ENCODE measurements around the gene ASF1B.
A peak's percentile ranks its signal among the peaks of the same experiment; 100 is the strongest.
"Not testable (repeated sequence)": the region's sequence is repeated elsewhere in the genome, so short reads cannot be mapped to it uniquely, and the experiment has no call there.

The ASF1B gene

DNA sequence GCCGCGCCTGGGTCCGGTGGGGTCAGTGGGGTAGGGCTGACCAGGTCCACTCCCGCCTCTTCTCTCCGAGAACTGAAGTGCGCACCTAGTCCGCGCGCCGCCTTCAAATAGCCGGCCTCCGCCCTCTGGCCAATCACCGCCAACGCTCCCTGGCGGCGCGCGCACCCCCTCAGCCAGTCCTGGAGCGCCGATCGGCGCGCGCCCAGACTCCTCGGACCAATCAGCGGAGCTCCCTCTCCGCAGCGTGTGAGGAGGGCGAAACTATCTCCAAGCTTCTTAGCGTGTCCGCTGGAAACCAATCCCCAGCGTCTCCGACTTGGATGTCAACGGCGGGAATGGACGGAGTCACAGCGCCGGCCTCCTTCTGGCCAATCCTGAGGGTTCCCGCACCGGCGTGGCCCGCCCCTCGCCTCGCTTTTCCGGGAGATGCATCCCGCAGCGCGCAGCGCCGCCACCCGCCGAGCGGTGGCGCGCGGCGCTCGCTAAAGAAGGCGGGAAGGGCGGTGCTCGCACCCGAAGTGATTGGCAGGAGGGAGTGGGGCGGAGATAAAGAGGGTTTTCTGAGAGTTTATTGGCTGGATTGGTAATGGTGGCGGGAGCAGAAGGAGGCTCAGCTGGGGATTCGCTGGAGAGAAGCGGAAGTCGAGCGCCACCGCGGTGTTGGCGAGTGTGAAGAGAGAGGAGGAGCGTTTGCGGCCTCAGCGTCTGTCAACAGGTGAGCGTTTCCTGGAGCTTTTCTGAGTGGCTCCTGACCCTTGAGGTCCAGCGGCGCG is at the start of gene ASF1B:
Gene ASF1B, minus strand, starts transcription at position 81 of the 773 bp plus-strand sequence. CDS start 133 bp downstream, outside the sequence.
- peak; percentile 100 for DNase-seq

- DNase-seq, result not testable (repeated sequence)
Measured at GRCh38 chr19:14185691-14186090, 49.3 kb upstream of the ASF1B start.

DNA sequence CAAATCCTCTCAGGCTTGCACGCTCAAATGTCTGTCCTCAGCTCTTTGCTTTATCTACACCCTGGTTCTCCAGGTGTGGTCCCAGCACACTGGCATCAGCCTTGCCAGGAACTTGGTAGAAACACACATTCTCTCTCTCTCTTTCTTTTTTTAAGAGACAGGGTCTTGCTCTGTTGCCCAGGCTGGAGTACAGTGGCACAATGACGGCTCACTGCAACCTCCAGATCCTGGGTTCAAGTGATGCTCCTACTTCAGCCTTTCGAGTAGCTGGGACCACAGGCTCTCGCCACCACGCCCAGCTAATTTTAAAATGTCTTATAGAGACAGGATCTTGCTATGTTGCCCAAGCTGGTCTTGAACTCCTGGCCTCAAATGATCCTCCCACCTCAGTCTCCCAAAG is 48.8 kb upstream of the ASF1B start:
- DNase-seq, result no peak

GRCh38 chr19:14183741-14184350 is 47.5 kb upstream of the ASF1B start:
- DNase-seq, result no peak

GRCh38 chr19:14182476-14182875 is 46.1 kb upstream of the ASF1B start:
- no peak for DNase-seq

GRCh38 chr19:14181906-14182305 is 45.5 kb upstream of the ASF1B start:
- no peak for DNase-seq

DNA sequence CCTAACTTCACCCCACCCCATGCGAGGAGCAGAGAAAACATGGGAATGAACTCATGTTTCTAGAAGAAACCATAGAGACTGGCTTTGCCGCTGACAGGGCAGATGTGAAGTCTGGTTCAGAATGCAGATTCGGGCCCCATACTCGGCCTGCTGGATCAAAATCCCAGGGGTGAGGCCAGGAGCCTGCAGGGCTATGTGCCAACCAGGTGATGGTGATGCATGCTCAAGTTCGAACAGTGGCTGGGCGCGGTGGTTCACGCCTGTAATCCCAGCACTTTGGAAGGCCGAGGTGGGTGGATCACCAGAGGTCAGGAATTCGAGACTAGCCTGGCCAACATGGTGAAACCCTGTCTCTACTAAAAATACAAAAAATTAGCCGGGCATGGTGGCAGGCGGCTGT is 44.8 kb upstream of the ASF1B start:
- DNase-seq, result not testable (repeated sequence)

DNA sequence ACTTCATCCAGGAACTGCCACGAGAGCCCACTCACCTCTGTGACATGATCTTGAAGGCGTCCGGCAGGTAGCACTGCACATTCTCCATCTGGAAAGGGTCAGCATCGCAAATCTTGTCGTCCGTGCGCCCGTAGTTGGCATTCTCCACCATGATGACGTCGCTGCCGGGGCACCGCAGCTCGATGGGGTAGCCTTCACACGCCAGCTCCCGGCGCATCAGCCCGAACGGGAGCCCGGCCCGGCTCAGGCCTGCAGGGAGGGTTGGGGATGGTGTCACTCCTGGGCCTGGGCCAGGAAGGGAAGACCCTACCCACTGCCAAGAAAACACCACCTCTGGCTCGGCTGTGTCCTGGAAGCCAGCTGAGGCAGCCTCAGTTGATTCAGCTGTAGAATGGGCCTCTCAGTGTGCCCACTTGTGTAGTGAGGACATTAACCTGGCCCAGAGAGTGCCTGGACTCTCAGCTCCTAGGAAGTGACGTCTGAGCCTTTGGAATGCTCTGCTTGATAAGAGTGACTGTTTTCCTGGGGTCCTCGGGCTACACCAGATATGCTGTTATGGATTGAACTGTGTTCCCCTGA is 41.2 kb upstream of the ASF1B start:
- DNase-seq, result no peak

GRCh38 chr19:14175351-14175792 is 39.0 kb upstream of the ASF1B start:
- no peak for DNase-seq

GRCh38 chr19:14174883-14175282 is 38.5 kb upstream of the ASF1B start:
- no peak for DNase-seq

GRCh38 chr19:14168993-14169392 is 32.6 kb upstream of the ASF1B start:
- no peak for DNase-seq

GRCh38 chr19:14168259-14168972 is 32.0 kb upstream of the ASF1B start:
- DNase-seq, result no peak

GRCh38 chr19:14167576-14168138 is 31.3 kb upstream of the ASF1B start:
- DNase-seq, result no peak

GRCh38 chr19:14166999-14167575 is 30.7 kb upstream of the ASF1B start:
- no peak for DNase-seq

DNA sequence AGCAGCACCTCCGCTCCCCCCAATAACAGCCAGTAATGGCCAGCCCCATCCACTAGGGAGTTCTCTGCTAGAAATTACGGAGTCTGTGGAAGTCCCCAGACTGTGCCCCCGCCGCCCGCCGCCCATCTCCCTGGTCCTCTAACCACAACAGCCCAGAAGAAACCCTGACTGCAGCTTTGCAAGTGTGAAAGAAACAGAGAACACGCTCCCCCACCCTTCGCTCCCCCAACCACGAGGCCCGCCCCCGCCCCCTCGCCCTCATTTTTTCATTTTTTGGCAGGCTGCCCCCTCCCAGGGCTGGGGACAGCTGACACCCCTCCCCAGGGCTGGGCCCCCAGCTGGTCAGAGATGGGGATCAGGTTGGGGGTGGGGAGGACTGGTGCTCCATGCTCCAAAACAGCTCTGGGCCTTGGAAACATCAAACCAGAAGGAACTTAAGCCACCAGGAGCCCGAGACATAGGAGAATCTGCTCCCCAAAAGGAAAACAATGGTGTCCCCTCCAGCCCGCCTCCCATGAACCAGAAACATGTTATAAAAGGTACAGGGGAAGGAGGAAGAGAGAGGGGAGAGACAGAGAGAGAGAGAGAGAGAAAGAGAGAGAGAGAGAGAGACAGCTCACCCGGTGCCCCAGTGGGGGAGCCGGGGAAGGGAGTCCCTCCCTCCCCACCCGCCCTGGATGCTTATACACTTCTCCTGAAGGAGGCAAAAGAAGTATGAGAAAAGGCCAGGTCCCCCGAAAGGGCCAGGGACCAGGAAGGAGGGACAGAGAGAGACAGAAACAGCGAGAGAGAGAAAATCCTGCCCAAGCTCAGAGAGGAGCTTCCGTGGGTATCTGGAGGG is 29.8 kb upstream of the ASF1B start:
- DNase-seq, result no peak

DNA sequence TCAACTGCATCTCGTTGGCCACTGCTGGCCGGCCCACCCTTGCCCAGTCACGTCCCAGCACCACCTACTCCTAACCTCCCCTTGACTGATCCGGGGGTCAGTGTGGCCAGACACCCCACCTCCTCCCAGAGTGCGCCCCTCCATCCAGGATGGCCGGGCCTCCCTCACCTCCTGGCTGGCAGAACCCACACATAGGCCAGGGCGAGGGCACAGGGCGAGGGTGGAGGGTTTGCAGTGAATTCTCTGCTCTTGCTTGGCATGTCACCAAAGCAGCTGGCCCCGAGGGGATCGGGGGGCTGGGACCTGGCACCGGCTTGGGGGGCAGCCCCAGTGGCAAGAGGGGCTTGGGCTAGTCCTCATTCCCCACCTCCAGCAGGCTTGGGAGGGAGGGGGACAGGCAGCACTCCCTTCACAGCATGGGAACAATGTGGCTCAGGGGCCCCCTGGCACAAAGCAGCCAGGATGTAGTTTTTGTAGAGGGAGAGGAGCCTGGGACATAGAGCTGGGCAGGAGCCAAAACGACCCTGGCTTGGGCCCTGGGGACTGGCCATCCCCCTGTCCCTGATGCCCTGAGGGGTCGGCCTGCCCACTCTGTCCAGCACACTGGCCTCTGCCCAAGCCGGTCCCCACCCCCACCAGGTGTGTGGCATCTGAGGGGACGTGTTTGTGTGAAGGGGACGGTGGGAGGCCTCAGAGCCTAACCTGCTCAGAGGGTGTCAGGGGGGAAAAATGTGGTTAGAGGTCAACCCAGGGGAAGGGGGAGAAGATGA is 28.5 kb upstream of the ASF1B start:
- no peak for DNase-seq

GRCh38 chr19:14164082-14164481 is 27.7 kb upstream of the ASF1B start:
- DNase-seq, result no peak

DNA sequence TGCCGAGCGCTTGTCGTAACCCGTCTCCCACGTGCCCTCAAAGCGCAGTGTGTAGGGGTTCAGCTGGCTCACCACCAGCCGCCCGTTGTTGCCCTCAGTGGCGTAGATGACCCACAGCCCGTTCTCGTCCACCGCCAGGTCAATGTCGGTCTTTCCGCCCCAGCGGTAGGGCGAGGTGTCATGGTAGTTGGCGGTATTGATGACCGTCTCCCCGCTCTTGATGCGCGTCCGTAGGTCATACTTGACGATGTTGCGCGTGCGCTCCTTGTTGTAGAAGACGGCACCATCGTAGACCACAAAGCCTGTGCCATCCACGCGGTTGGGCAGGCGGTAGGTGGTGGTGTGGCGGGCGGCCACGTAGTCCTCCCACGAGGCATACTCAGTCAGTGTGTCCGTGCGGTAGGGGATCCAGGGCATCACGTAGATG is 26.5 kb upstream of the ASF1B start:
- no peak for DNase-seq

DNA sequence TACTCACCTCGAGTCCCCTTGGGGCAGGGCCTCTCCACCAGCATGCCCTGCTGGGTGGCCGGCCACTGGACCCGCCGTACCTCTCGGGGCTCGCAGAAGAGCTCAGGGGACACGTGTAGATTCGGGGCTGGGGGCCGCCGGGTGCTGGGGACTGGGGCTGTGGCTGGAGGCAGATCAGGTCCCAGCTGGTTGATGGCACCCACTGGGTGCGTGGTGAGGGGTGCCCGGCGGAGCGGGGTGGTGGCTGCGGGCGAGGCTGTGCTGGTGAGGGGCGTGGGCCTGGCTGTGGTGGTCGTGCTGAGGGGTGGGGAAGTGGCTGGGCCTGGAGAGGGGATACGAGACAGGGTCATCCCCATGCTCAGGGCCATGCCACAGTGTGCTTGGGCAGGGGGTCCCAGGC is 24.9 kb upstream of the ASF1B start:
- no peak for DNase-seq

- no peak for DNase-seq
Measured at GRCh38 chr19:14160017-14160703, 23.8 kb upstream of the ASF1B start.

All from SHP77 (cell line).